ENCODE results near the gene SASS6. TPM values are rescaled to one million over a fixed set of nuclear protein-coding genes. Genes with fewer than 3 reads are reported as not detected.
"Not testable (repeated sequence)": the region's sequence is repeated elsewhere in the genome, so short reads cannot be mapped to it uniquely, and the experiment has no call there.

SASS6 gene
- total RNA-seq, 1 donor from 2014 or later = 15.2 TPM

DNA sequence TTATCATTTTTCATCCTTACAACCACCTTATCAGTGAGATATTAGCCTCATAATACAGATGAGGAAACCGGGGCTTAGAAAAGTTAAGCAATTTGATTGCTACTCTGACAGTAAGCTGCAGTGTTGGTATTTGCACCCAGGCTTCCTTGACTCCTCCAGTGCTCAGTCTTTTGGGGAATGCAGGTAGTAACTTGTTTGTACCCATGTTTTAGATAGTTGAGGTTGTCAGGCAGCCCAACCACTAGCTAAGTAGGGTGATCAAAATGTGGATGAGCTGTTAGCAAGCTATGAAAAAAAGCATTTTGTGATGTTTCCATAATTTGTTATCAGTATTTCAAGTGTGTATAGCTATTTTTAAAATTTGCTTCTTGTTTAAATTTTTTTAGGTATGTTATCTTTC lies 80.8 kb downstream of the SASS6 start:
- DNase-seq (ENCODE audit: low read depth, low spot score) = no peak
- H3K36me3 Mint-ChIP-seq (ENCODE audit: low read depth) = no peaks in the 10 kb centered on the region
- no peak overlapping the region for H3K27ac Mint-ChIP-seq (ENCODE audit: unreplicated experiment)
- TF ChIP-seq, protein P1, sequence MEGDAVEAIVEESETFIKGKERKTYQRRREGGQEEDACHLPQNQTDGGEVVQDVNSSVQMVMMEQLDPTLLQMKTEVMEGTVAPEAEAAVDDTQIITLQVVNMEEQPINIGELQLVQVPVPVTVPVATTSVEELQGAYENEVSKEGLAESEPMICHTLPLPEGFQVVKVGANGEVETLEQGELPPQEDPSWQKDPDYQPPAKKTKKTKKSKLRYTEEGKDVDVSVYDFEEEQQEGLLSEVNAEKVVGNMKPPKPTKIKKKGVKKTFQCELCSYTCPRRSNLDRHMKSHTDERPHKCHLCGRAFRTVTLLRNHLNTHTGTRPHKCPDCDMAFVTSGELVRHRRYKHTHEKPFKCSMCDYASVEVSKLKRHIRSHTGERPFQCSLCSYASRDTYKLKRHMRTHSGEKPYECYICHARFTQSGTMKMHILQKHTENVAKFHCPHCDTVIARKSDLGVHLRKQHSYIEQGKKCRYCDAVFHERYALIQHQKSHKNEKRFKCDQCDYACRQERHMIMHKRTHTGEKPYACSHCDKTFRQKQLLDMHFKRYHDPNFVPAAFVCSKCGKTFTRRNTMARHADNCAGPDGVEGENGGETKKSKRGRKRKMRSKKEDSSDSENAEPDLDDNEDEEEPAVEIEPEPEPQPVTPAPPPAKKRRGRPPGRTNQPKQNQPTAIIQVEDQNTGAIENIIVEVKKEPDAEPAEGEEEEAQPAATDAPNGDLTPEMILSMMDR (conservative IDR thresholded peaks at IDR 0.05) = no peak
- H3K4me3 Mint-ChIP-seq = no peak overlapping the region
- H3K27me3 Mint-ChIP-seq (ENCODE audit: low read depth) = no peaks in the 10 kb centered on the region
- no peaks in the 10 kb centered on the region for H3K9me3 Mint-ChIP-seq
- peaks cover 26% of the 10 kb centered on the region for H3K4me1 Mint-ChIP-seq

GRCh38 chr1:100051401-100051800 lies 81.3 kb downstream of the SASS6 start:
- H3K36me3 Mint-ChIP-seq (ENCODE audit: low read depth) = peaks cover 3% of the 10 kb centered on the region
- TF ChIP-seq, protein P1 (conservative IDR thresholded peaks at IDR 0.05) = no peak
- no peak overlapping the region for H3K27ac Mint-ChIP-seq (ENCODE audit: unreplicated experiment)
- H3K4me3 Mint-ChIP-seq = no peak overlapping the region
- no peaks in the 10 kb centered on the region for H3K27me3 Mint-ChIP-seq (ENCODE audit: low read depth)
- H3K4me1 Mint-ChIP-seq = peaks cover 31% of the 10 kb centered on the region
- DNase-seq (ENCODE audit: low read depth, low spot score) = no peak
- H3K9me3 Mint-ChIP-seq = no peaks in the 10 kb centered on the region

DNA sequence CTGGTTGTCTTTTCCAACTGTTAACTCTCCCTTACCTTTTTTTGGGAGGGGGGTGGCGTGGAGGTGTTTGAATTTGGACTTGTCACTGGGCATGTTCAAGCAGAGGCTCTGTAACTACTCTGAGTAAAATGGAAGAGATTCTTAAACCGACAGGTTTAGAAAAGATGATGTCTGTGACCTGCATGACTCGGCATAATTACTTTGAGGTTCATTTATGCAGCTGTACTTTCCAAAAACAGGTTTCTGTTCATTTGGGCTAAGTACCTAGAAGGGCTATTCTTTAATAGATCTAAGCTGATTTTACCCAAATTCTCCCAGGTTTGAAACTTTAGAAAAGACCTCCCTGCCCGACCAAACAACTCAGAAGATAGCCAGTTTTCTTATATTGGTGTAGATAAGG lies 82.6 kb downstream of the SASS6 start:
- Mint-ChIP-seq H3K36me3 (ENCODE audit: low read depth) (peaks cover 8% of the 10 kb centered on the region), H3K27me3 (ENCODE audit: low read depth) (no peaks in the 10 kb centered on the region), H3K27ac (ENCODE audit: unreplicated experiment) (peak overlapping the region; percentile 15), H3K4me1 (peaks cover 32% of the 10 kb centered on the region), H3K9me3 (peaks cover under 1% of the 10 kb centered on the region), H3K4me3 (no peak overlapping the region)
- TF ChIP-seq, protein P1 (conservative IDR thresholded peaks at IDR 0.05) = no peak
- DNase-seq (ENCODE audit: low read depth, low spot score) = no peak

DNA sequence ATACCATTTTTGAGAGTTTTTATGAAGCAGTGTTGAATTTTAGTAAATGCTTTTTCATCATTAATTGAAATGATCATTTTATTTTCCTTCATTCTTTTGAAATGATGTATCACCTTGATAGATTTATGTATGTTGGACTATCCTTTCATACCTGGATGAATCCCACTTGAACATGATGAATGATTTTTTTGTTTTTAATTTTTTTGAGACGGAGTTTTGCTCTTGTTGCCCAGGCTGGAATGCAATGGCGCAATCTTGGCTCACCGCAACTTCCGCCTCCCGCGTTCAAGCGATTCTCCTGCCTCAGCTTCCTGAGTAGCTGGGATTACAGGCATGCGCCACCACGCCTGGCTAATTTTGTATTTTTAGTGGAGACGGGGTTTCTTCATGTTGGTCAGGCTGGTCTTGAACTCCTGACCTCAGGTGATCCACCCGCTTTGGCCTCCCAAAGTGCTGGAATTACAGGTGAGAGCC lies 85.5 kb downstream of the SASS6 start:
- peaks cover 37% of the 10 kb centered on the region for H3K4me1 Mint-ChIP-seq

DNA sequence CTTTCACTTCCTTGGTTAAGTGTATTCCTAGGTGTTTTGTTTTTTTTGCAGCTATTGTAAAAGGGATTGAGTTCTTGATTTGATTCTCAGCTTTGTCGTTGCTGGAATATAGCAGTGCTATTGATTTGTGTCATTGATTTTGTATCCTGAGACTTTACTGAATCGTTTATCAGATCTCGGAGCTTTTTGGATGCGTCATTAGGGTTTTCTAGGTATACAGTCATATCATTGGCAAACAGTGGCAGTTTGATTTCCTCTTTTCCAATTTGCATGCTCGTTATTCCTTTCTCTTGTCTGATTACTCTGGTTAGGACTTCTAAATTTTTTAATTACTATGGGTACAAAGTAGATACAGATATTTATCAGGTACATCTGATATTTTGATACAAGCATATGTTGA lies 87.5 kb downstream of the SASS6 start:
- Mint-ChIP-seq H3K36me3 (ENCODE audit: low read depth) (peaks cover 28% of the 10 kb centered on the region), H3K9me3 (peaks cover 13% of the 10 kb centered on the region), H3K27ac (ENCODE audit: unreplicated experiment) (peak overlapping the region; percentile 9), H3K27me3 (ENCODE audit: low read depth) (no peaks in the 10 kb centered on the region), H3K4me1 (peaks cover 46% of the 10 kb centered on the region), H3K4me3 (peak overlapping the region; percentile 4)
- TF ChIP-seq, protein P1 (conservative IDR thresholded peaks at IDR 0.05) = no peak
- DNase-seq (ENCODE audit: low read depth, low spot score) = no peak

More for the DNA sequence above, 85.5 kb downstream of the SASS6 start:
- Mint-ChIP-seq H3K9me3 (peaks cover 13% of the 10 kb centered on the region), H3K36me3 (ENCODE audit: low read depth) (peaks cover 28% of the 10 kb centered on the region)
- not testable (repeated sequence) for H3K4me3 Mint-ChIP-seq; H3K27me3 Mint-ChIP-seq (ENCODE audit: low read depth); DNase-seq (ENCODE audit: low read depth, low spot score); H3K27ac Mint-ChIP-seq (ENCODE audit: unreplicated experiment)

GRCh38 chr1:100039591-100039990 lies 93.1 kb downstream of the SASS6 start:
- TF ChIP-seq, protein P1 (conservative IDR thresholded peaks at IDR 0.05) = no peak
- Mint-ChIP-seq H3K27me3 (ENCODE audit: low read depth) (no peaks in the 10 kb centered on the region), H3K9me3 (peaks cover 8% of the 10 kb centered on the region), H3K36me3 (ENCODE audit: low read depth) (peaks cover 20% of the 10 kb centered on the region), H3K4me1 (peaks cover 60% of the 10 kb centered on the region), H3K27ac (ENCODE audit: unreplicated experiment) (peak overlapping the region; percentile 78), H3K4me3 (peak overlapping the region; percentile 100)
- no peak for DNase-seq (ENCODE audit: low read depth, low spot score)
